SKM-1 (cell line): Measurements from ENCODE around the gene EFHC1.
"Not testable (repeated sequence)": the region's sequence is repeated elsewhere in the genome, so short reads cannot be mapped to it uniquely, and the experiment has no call there.

Experiments used
- DNase-seq: peaks from one replicate; lab custom pipeline; 2025; ENCODE audit not compliant: unreplicated experiment; lab: John Stamatoyannopoulos, UW

The EFHC1 gene, protein sequence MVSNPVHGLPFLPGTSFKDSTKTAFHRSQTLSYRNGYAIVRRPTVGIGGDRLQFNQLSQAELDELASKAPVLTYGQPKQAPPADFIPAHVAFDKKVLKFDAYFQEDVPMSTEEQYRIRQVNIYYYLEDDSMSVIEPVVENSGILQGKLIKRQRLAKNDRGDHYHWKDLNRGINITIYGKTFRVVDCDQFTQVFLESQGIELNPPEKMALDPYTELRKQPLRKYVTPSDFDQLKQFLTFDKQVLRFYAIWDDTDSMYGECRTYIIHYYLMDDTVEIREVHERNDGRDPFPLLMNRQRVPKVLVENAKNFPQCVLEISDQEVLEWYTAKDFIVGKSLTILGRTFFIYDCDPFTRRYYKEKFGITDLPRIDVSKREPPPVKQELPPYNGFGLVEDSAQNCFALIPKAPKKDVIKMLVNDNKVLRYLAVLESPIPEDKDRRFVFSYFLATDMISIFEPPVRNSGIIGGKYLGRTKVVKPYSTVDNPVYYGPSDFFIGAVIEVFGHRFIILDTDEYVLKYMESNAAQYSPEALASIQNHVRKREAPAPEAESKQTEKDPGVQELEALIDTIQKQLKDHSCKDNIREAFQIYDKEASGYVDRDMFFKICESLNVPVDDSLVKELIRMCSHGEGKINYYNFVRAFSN

DNA sequence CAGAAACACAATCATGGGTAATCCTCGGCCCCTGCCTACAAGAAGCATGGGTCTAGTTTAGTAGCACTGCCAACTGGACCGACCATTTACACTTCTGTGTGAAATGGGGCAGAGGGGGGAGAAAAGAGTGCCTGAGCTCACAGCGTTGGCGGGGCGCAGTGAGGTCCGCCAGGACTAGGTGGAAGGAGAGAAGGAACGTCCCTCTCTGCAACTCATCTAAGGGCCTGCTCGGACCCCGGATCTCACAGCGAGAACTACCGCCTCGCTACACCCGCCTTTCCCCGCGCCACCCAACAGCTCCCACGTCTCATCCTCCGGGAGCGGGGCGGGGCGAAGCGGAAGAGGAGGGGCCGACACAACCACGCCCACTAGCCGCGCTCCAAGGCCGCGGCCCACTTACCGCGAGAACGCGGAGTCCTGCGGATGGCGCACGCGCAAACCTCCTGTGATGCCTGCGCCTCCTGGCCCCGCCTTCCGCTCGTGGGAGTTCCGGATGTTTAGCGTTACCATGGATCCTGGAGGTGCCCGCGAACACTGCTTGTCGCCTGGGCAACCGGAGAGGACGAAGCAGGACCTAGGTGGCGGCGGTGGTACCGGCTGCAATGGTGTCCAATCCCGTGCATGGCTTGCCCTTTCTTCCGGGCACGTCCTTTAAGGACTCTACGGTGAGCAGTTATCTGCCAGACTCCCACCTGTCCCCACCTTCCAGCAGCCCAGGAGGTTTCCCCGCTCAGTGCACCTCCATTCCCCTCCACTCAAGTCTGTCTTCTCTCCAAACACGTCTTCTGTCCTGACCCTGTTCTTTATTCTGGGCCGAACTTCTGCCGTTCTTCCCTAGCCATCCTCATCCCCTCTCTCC, at the start of gene EFHC1:
Gene EFHC1 (plus strand): TSS at position 534 of the 859 bp plus-strand sequence. CDS start 69 bp downstream, at position 603.
- DNase-seq: peak; percentile 96

DNA sequence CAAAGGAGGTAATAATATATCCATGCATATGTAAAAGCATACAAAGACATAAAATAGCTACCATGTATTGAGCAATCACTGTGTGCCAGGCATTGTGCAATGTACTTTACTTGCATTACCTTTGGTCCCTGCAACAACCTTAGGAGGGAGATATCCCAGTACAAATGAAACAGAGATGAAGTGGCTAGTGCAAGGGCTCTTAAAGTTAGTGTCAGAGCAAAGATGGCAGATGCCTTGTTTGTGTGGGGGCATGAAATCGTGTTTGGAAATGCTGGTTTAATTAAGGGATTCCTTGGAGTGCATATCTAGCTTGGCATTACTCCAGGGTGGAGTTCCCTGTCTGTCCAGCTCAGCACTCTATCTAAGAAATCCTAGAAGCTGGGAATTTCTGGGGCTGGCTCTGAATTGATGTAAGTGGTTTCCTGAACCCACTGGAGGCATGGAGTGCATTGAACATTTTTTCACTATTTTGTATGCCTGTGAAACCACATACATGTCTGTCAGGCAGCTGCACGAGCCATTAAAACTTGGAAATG, 48.4 kb upstream of the EFHC1 start:
- no peak for DNase-seq

GRCh38 chr6:52373151-52373690, 46.9 kb upstream of the EFHC1 start:
- no peak for DNase-seq

GRCh38 chr6:52374247-52374646, 45.9 kb upstream of the EFHC1 start:
- DNase-seq: no peak

- no peak for DNase-seq
Measured at GRCh38 chr6:52375780-52376556, 44.2 kb upstream of the EFHC1 start.

- DNase-seq: no peak
Measured at GRCh38 chr6:52376763-52377162, 43.4 kb upstream of the EFHC1 start.

DNA sequence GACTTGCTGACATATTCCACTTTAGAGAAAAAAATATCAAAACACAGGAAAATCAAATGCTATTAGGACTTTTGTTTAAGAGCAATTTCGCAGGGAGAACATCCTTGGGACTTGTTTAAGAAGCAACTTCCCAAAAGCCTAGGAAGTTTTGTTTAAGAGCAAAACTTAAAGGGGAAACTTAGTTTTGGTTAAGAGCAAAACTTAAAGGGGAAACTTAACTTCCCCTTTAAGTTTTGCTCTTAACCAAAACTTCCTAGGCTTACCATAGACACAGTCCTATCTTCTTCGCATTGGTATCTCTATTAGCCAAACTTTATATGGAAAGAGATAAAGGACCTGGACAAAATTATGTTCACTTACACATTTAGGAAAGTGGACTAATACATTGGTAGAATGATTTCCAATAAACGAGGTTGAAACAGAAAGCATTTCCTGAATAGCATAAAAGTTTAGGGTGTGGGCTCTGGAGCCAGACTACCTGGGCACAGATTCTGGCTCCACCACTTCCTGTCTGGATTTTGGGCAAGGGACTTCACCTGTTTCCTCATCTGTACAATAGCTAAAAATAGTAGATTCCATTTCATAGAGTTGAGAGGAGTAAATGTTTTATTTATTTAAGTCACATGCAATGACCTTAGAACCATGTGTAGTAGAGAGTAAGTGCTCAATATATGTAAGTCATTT, 42.5 kb upstream of the EFHC1 start:
- no peak for DNase-seq

GRCh38 chr6:52381249-52381648, 38.9 kb upstream of the EFHC1 start:
- no peak for DNase-seq

- no peak for DNase-seq
Measured at GRCh38 chr6:52384145-52384766, 35.9 kb upstream of the EFHC1 start.

DNA sequence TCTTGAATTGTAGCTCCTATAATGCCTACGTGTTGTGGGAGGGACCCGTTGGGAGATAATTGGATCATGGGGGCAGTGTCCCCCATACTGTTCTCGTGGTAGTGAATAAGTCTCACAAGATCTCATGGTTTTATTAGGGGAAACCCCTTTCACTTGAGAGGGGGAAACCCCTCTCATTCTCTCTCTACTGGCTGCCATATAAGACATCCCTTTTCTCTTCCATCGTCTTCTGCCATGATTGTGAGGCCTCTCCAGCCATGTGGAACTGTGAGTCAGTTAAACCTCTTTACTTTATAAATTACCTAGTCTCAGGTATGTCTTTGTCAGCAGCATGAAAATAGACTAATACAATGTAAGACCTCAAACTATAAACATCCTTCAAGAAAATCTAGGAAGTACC, 35.1 kb upstream of the EFHC1 start:
- DNase-seq: no peak

DNA sequence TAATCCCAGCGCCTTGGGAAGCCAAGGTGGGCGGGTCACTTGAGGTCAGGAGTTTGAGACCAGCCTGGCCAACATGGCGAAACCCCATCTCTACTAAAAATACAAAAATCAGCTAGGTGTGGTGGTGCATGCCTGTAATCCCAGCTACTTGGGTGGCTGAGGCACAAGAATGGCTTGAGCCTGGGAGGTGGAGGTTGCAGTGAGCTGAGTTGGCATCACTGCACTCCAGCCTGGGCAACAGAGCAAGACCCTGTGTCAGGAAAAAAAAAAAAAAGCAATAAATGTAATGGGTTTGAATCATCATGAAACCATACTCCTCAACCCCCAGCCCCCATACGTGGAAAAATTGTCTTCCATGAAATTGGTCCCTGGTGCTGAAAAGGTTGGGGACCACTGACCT, 32.0 kb upstream of the EFHC1 start:
- not testable (repeated sequence) for DNase-seq

- no peak for DNase-seq
Measured at GRCh38 chr6:52388790-52389189, 31.4 kb upstream of the EFHC1 start.

- no peak for DNase-seq
Measured at GRCh38 chr6:52389264-52389625, 30.9 kb upstream of the EFHC1 start.

DNA sequence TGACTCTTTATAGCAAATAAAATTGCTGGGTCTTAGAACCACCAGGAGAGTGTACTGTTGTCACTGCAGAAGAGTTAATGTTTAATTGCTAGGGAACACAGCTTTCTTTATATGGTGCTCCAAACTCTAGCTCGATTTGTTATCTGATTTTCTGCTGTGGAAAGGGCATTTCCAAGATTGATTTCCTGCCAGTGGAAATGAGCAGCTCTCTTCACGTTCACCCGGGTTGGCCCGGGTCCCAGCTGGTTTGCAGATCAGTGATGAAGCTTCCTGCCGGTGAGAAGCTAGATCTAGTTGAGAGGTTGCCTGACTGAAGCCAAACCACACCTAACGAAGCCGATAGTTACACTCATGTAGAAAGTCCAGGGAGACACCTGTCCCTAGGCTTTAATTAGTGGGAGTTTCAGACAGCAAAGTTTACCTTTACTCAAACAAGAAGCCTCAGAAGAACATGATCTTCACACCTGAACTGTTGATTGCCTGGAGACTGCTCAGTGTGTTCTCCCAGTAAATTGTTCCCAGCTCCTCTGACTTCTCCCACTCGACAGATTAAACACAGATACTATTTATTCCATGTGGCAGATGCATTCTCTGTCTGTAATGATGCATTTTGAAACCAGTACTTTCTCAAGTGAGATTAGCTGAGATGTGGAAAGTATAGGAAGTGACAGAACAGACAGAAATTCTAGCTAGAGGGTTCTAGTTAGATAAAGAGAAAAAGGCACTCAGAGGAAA, 30.3 kb upstream of the EFHC1 start:
- DNase-seq: no peak

DNA sequence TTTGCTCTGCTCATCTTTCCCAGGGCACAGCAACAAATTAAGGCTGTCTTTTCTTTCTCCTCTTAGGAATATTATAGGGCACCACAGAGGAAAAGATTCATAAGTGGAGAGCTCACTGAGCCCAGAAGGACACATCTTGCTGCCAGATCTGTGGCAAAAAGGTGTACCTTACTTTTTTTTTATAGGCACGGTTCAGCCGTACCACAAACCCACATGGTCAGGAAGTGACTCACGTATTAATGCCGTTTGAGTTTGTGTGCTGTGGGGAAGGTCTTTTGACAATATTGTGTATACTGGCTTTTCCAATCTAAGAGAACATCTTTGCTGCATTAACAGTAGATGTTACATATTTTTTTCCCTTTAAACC, 29.8 kb upstream of the EFHC1 start:
- DNase-seq: no peak

DNA sequence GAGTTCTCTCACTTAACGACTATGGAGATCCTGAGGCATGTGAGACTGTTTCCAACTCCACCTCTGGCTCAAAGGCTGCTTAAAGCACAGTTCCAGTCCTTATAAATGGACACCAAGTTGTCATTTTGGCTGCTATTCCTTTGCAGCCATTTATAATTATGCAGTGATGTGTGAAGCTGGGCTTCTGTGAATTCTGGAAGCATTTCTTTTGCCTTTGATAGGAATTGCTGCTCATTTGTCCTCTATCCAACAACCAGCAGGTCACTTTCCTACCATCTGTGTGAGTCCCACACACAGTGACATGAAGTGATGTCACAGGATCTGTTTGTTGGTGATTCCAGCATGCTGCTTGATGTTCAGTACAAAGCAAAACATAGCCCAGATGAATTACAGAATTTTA, 28.5 kb upstream of the EFHC1 start:
- no peak for DNase-seq

DNA sequence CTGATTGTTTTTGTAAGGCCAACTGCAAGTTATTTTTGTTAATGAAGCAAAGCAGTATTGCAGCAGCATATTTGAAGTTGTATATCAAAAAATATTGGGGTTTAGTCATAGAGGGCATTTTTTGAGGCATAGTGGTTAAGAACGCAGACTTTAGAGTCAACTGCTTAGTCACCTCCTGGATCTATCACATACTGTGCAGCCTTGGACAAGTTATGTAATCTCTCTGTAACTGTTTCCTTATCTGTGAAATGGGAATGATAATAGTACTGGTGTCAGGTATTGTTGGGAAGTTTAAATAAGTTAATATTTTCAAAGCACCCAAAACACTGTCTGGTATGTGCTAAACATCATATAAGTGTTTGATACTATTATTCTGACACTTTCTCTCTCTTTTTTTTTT, 27.2 kb upstream of the EFHC1 start:
- no peak for DNase-seq

DNA sequence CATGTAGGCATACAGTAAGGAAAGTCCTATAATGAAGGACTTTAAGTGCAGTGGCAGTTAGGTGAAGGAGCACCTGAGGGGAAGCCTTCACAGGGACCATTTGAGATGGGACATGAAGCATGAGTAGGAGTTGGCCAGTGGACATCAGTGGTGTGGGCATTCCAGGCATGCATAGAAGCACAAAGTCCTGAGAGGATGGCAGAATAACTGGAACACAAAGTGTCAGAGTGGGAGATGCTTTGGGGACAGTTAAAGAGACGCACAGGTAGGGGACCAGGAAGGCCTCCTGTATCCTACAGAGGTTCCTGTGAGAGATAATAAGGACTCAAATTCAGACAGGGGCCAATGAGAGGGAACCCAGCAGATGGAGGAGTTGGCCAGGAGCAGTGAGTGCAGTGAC, 26.4 kb upstream of the EFHC1 start:
- DNase-seq: no peak

- DNase-seq: no peak
Measured at GRCh38 chr6:52394251-52394666, 25.9 kb upstream of the EFHC1 start.
